Neutrophil (primary cell): ENCODE results near the gene RSBN1L.

ENCODE experiments used
- H3K27ac ChIP-seq: fragments of 200-600 bp; sonication (generic); 2 replicates; pipeline ENCODE4 v1.5.1; 2016; ENCODE audit warnings: mild to moderate bottlenecking, moderate library complexity
- H3K27me3 ChIP-seq: fragments of 200-600 bp; sonication (generic); 2 replicates; pipeline ENCODE4 v1.6.0; 2016; ENCODE audit warnings: mild to moderate bottlenecking
- H3K36me3 ChIP-seq: fragments of 200-600 bp; sonication (generic); 2 replicates; pipeline ENCODE4 v1.5.1; 2017
- H3K4me1 ChIP-seq, 2 experiments: fragments of 200-600 bp in 1 of 2; sonication (generic) in 1 of 2; 1 replicate in 1 of 2; 2 replicates in 1 of 2; pipeline versions ENCODE4 v1.5.1 to v1.6.1; 2013 to 2016; ENCODE audit warnings: low read depth in 1 of 2, low read length in 1 of 2, mild to moderate bottlenecking in 1 of 2, moderate library complexity in 1 of 2; ENCODE audit not compliant: control insufficient read depth in 1 of 2, insufficient read depth in 1 of 2
- H3K4me3 ChIP-seq, 2 experiments: fragments of 200-600 bp in 1 of 2; sonication (generic) in 1 of 2; 1 replicate in 1 of 2; 2 replicates in 1 of 2; pipeline ENCODE4 v1.5.1; 2013 to 2016; ENCODE audit warnings: low read depth in 1 of 2, low read length in 1 of 2, mild to moderate bottlenecking in 1 of 2, moderate library complexity in 1 of 2
- H3K9me3 ChIP-seq: fragments of 200-600 bp; sonication (generic); 2 replicates; pipeline ENCODE4 v1.5.1; 2016
- CTCF ChIP-seq: fragments of 200-600 bp; sonication (generic); IDR thresholded peaks from 2 replicates; pipeline ENCODE4 v1.5.1; 2016; ENCODE audit warnings: antibody characterized with exemption

Gene RSBN1L

GRCh38 chr7:77679608-77680007 lies 16.7 kb upstream of the RSBN1L start:
- Histone ChIP-seq H3K4me3 (no peak overlapping the region), H3K27me3 (no peaks in the 10 kb centered on the region), H3K36me3 (peaks cover 30% of the 10 kb centered on the region), H3K9me3 (no peaks in the 10 kb centered on the region), H3K27ac (no peak overlapping the region), H3K4me1 (peaks cover 11 to 15% of the 10 kb centered on the region in 2 experiments)
- no peak for TF ChIP-seq CTCF

- Histone ChIP-seq H3K4me3 (no peak overlapping the region), H3K9me3 (no peaks in the 10 kb centered on the region)
- no peak for TF ChIP-seq CTCF
These were observed 16.0 kb upstream of the RSBN1L start for GRCh38 chr7:77680266-77680665.

DNA sequence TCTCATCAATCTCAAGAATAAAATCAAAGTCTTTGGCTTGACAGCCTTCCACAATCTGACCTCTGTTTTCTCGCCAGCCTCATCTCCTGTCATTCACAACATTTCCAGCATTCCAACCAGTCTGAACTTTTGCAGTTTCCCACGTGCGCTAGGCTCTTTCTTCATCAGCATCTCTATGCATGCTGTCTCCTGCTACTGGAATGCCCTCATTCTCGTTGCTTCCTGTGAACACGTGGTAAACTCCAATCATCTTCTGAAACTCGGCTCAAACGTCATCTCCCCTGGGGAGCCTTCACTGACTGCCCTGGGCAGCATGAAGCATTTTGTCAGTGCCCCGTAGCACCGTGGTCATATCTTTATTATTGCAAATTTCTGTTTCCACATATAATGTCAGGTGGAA lies 12.2 kb upstream of the RSBN1L start:
- TF ChIP-seq CTCF = no peak
- H3K36me3 ChIP-seq = peaks cover 30% of the 10 kb centered on the region
- H3K27ac ChIP-seq = peak overlapping the region; percentile 83
- peaks cover 49 to 51% of the 10 kb centered on the region in 2 experiments for H3K4me1 ChIP-seq
- no peaks in the 10 kb centered on the region for H3K9me3 ChIP-seq
- peak overlapping the region in 1 of 2 experiments; percentile 51 for H3K4me3 ChIP-seq
- H3K27me3 ChIP-seq = no peaks in the 10 kb centered on the region

More at GRCh38 chr7:77680266-77680665, 16.0 kb upstream of the RSBN1L start:
- H3K27me3 ChIP-seq = no peaks in the 10 kb centered on the region
- H3K27ac ChIP-seq = no peak overlapping the region
- H3K4me1 ChIP-seq = peaks cover 18% of the 10 kb centered on the region in 2 experiments
- peaks cover 30% of the 10 kb centered on the region for H3K36me3 ChIP-seq

- H3K27me3 ChIP-seq = no peaks in the 10 kb centered on the region
- H3K36me3 ChIP-seq = peaks cover 39% of the 10 kb centered on the region
- H3K4me3 ChIP-seq = peak overlapping the region; percentile 51 to 58
- peak overlapping the region; percentile 83 for H3K27ac ChIP-seq
- H3K4me1 ChIP-seq = peaks cover 49 to 51% of the 10 kb centered on the region in 2 experiments
- no peaks in the 10 kb centered on the region for H3K9me3 ChIP-seq
- TF ChIP-seq CTCF = peak; percentile 56
These were observed 11.0 kb upstream of the RSBN1L start for GRCh38 chr7:77685233-77685632.

DNA sequence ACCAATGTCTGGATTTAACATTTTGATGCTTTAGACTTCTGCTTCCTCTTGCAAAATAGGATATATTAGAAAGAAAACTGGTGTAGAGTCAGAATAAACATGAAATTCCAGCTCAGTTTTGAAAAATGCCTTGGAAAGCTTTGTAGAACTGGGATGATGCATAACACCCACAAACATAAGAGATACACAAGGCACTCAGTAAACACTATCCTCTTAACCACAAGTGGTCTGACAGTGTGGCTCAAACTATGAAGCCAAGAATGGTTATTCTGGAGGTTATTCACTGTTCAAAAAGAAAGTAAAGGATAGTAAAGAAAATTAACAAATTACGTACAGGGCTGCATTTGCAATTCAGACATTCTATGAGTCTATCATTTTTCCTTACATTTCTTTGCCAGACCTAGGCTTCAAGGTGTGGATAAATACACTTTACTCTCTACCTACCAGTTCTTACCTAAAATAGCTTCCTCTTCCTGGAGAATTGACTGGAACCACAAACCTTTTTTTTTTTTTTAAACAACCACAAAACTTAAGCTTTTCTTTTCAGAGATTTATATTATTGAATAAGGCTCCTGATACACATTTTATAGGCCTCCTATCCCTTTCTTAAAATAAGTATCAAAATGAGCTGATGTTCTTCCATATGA lies 9.0 kb upstream of the RSBN1L start:
- TF ChIP-seq CTCF = no peak
- peak overlapping the region in 1 of 2 experiments; percentile 29 for H3K4me3 ChIP-seq
- peaks cover 49 to 51% of the 10 kb centered on the region in 2 experiments for H3K4me1 ChIP-seq
- H3K27me3 ChIP-seq = no peaks in the 10 kb centered on the region
- H3K36me3 ChIP-seq = peaks cover 30% of the 10 kb centered on the region
- H3K9me3 ChIP-seq = no peaks in the 10 kb centered on the region
- H3K27ac ChIP-seq = peak overlapping the region; percentile 70
